LoVo (cell line): ENCODE results near the gene RPL29.
A peak's percentile ranks its signal among the peaks of the same experiment; 100 is the strongest.

Source experiments
- DNase-seq: peaks from one replicate; pipeline ENCODE4 v3.0.0-alpha.2; 2016; ENCODE audit warnings: low spot score

The RPL29 gene

GRCh38 chr3:51982838-51983577, 12.7 kb downstream of the RPL29 start, which contains the start of gene ACY1:
TSS of gene ACY1 (plus strand) at chr3:51983535. CDS start at chr3:51984065, 530 bp downstream.
- peak; percentile 85 for DNase-seq

- peak; percentile 86 for DNase-seq
Observed at GRCh38 chr3:51982352-51982837, 13.3 kb downstream of the RPL29 start.

DNA sequence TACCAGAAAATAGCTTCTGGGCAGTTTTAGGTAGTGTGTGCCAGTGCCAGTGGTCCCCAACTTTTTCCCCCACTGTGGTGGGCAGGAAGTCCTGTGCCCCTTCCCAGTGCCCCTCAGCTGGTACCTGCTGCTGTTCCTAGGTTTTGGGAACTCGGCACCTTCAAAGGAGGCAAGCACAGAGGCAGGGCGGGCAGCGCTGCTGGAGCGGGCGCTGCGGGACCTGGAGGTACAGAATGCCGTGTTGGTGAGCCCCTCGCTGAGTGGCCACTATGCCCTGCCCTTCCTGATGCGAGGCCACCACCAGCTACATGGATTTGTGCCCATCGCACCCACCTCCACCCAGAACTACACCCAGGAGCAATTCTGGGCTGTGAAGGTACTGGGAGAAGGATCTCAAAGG, 15.4 kb downstream of the RPL29 start:
- DNase-seq = no peak

- DNase-seq = no peak
Observed at GRCh38 chr3:51978143-51978502, 17.6 kb downstream of the RPL29 start.

DNA sequence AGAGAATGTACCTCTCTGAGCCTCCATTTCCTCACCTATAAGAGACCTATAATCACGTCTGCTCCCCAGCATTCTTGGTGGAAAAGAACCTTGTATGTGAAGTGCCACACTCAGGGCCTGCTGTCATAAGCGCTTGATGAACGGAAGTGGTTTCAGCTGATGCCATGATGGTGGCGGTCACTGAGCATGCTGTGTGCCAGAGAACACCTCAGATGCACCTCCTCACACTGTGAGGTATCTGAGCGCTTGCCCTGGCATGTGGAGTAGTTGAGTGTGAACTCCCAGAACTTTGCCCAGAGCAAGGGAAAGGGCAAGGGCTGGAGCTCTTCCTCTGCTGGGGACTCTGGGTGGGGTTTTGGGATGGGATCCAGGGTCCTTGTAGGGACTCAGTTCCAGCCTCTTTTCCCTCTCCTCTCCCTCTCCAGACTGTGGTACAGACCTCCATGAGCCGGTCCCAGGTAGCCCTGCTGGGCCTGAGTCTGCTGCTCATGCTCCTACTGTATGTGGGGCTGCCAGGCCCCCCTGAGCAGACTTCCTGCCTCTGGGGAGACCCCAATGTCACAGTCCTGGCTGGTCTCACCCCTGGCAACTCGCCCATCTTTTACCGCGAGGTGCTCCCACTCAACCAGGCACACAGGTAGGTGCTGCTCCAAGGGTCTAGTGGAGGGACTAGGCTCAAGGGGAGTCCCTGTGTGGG, 18.1 kb downstream of the RPL29 start:
- DNase-seq = no peak

- DNase-seq = no peak
Observed at GRCh38 chr3:51975852-51976549, 19.7 kb downstream of the RPL29 start.

- peak; percentile 76 for DNase-seq
Observed at GRCh38 chr3:51974963-51975851, 20.5 kb downstream of the RPL29 start, which contains the start of gene ABHD14A. TSS of gene ABHD14A (plus strand) at chr3:51975064. CDS start at chr3:51975136, 72 bp downstream.

- no peak for DNase-seq
Observed at GRCh38 chr3:51974277-51974962, 21.3 kb downstream of the RPL29 start.

DNA sequence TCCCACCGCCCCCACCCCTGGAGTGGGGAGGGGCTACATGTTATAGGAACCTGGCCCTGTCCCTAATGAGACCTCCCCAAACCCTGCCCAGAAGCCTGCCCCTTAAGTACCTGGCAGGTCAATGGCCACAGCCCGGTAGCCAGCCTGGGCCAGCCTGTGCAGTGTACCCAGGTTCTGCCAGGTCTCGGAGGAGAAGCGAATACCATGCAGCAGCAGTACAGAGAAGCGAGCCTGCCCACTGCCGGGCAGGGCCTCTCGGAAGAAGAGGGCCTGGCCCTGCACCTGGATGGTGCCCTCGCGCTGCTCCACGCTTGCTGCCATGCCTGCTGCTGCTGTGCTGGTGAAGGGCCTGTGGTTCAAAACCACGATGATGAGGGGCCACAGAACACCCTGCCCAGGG, 24.3 kb downstream of the RPL29 start:
- no peak for DNase-seq

DNA sequence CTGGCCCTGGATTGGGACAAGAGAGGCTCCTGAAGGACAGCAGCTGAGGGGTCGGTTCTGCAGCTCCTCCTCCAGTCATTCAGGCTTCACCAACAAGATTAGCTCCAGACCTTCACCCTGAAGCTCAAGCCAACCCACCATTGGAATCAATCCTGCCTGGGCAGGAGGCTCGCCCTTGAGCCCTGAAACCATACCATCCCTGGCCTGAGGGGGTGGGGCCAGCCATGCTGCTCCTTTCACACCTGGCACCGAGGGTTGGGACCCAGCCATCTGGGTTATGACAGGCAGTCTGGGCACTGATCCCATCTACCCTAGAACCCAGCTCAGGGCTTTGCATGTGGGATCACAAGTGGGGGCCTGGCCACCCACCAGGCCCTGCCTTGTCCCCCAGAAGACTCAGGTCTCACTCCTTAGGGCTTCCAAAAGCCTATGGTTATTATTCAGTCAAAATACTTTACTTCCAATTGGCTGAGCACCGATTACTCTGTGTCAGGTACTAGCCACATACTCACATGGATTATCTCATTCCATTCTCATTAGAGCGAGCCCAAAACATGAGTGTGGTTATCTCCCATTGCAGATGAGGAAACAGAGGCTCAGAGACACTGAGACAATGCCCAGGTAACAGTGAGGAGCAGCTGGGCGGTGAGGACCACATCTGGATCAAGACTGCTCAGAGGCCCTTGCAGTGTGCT, 24.9 kb downstream of the RPL29 start:
- DNase-seq = no peak

DNA sequence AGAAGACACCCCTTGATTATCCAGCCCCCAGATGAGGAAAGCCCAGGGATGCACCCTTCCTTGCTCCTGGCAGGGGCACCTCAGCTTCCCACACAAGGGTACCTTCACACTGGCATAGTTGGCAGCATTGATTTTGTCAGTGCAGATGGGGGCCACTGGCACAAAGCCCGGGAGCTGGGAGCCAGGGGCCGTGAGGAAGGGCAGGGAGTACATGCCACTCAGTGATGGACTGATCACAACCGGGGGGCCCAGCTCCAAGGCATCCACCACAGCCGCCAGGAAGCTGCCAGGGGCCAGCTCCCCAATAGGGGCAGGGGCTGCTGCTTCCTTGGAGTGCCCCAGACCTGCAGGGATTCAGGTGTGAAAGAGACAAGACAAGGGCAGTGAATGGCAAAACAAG, 25.9 kb downstream of the RPL29 start:
- DNase-seq = no peak

DNA sequence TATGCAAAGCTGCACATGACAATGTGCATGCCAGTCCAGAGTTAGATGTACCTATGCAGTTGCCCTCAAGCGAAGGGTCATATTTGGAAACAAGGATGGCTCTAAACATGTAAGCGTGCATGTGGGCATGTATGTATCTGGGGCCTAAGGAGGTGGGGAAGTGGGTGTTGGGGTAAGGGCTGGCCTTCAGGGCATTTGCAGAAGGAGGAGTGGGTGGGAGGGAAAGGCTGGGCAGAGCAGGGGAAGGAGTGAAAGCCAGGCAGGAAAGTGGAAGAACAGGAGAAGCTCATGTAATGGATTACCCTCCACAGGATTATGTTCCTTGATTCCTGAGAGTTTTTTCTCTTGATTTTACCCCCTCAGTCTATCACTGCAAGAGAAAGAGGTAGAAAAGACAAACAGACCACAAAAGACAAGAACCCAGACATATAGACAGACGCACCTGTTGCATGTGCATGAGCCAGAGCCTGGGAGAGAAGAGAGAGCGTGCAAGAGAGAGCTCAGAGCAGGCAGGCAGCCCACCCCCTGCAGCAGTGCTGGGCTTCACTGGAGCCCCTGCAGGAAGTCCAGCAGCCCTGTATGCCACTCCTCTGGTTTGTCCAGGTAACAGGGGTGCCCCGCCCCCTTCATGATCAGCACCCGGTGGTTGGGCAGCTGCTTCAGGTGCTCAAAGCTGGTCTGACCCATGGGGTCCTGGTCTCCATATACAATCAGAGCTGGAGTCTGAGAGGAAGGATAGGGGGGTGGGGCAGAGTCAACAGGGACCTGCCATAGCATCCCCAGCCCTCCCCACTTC, 26.6 kb downstream of the RPL29 start:
- DNase-seq = no peak

- no peak for DNase-seq
Observed at GRCh38 chr3:51968170-51968775, 27.4 kb downstream of the RPL29 start.

DNA sequence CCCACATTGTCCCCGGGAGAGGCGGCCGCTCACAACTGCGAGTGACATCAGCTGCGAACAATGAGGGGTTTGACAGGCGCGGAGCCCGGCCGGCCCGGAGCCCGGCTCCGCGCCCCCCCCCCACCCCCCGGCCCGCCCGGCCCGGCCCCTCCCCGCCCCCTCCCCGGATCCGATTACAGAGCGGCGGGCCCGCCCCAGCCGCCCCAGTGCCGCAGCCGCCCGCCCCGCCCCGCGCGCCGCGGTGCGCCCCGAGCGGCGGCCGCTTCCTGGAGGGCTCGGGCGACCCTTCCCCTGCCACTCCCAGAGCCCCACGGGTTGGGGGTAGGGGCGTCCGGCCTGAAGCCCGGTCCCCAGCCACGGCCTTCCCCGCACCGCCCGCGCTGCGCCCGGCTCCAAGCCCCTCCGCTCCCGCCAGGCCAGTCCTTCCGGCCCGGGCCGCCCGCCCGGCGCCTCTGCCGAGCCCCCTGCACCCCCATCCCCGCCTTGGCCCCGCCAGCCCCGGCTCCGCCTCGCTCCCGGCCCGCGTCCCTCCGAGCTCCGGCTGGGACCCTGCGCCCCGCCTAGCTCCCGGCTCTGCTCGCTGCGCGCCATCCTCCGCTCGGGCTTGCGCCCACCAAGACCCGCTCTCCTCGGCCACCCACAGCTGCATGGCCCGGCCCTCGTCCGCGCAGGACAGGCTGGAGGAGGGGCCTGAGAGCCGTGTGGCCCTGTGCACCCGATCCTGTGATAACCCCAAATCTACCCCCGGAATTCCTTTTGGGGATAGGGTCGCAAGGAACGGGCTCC, 28.1 kb downstream of the RPL29 start, which contains the start of gene PCBP4:
TSS of gene PCBP4 (minus strand) at position 71 of the 786 bp plus-strand sequence. CDS start 6,214 bp downstream, outside the sequence.
- peak; percentile 63 for DNase-seq

DNA sequence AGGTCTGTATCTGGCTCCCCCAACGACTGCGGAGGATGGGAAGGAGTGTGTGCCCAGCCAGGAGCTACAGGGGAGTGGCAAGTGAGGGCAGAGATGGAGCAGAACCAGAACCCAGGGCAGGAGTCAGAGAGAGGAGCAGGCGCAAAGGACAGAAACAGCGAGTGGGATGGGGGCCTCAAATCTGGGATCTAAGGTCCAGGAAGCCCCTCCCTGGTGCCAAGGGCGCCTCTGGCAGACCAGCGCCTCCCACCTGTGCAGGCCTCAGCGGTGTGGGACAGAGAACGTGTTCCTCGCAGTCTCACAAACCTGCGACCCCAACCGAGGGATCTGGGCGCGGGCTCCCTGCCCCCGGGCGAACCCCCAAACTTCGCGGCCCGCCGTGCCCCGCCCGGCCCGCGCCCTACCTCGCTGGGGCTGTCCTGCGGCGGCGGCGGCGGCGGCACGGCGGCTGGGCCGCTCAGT, 28.7 kb downstream of the RPL29 start:
- DNase-seq = no peak

DNA sequence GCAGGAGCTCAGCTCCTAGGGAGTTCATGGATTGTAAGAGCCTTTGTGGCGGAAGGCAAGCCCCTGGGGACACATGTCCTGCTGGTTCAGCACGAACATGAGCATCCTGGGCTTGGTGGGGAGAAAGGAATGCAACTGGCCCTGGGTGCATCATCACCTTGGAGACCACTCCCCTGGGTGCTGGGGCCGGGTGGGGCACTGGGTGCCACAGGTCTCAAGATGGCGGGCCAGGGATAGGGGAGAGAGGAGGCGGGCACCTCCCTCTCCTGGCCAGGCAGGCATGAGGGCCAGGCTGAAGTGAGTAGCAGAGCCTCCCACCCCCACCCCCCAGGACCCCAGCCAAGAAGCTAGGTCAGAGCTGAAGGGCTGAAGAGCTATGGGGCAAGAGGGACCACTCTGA, 29.2 kb downstream of the RPL29 start:
- no peak for DNase-seq

- DNase-seq = no peak
Observed at GRCh38 chr3:51966016-51966415, 29.7 kb downstream of the RPL29 start.

DNA sequence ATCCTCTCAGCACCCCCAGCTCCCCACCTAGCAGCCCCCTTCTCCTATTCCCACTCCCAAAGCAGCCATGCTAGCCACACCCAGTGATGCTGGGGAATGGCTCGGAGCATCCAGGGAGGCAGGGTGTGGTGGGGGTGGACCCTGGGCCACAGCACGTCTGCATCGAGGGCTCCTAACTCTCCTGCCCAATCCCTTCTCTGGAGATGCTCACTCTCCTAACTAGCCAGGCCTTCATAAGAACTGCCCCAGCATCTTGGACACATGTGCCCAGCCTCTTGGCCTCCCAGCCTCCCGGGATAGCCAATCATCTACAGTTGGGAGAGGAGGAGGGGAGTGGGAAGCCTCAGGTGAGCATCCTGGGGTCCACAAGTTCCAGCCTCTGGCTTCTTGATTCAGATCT, 31.2 kb downstream of the RPL29 start:
- no peak for DNase-seq
